HCT116 (cell line): Measurements from ENCODE around the gene FBXL13. TPM values are rescaled to one million over a fixed set of nuclear protein-coding genes. Genes with fewer than 3 reads are reported as not detected.

ENCODE experiments used
- ATAC-seq: fragments of 200-7000 bp; cut with Tn5 transposase; 2 replicates; pipeline ENCODE4 v1.9.1; 2020; ENCODE audit warnings: mild to moderate bottlenecking, moderate library complexity
- BruUV-seq: library from RNA; stranded (reverse); fragments of 400-500 nt; replicated peaks from 2 replicates; lab custom pipeline; 2021; lab: Mats Ljungman, UMichigan
- CTCF ChIA-PET: fragments of 300-600 bp; sonication (Branson Sonifier 250); formaldehyde crosslinking; loops from one replicate; lab custom pipeline; 2021; ENCODE audit warnings: antibody characterized with exemption; lab: Charles Lee
- POLR2A ChIA-PET: fragments of 300-600, 350-600 bp; sonication (Branson Sonifier 250); formaldehyde crosslinking; loops from one replicate; lab custom pipeline; 2021; ENCODE audit warnings: antibody characterized with exemption; lab: Charles Lee
- RAD21 ChIA-PET, 2 experiments: fragments of 300-600 bp; sonication (Branson Sonifier 250); formaldehyde crosslinking; loops; one replicate each; lab custom pipeline; 2023; ENCODE audit warnings: low total read pairs in 2 of 2; ENCODE audit not compliant: uncharacterized antibody in 2 of 2, unreplicated experiment in 2 of 2, low non-redundant PET in 1 of 2; lab: Charles Lee
- DNase-seq: peaks from one replicate; pipeline ENCODE4 v3.0.0-alpha.2; 2010; ENCODE audit warnings: low read depth, low spot score
- H2AFZ ChIP-seq: fragments of 200-600 bp; shearing (Covaris generic), sonication (generic); 2 replicates; pipeline ENCODE4 v1.6.1; 2017; ENCODE audit warnings: low read depth, mixed run types, mixed read lengths, antibody characterized with exemption, low read length; ENCODE audit not compliant: poor library complexity, severe bottlenecking
- H3K27ac ChIP-seq: 2 replicates; pipeline ENCODE4 v1.5.1; 2012; ENCODE audit warnings: low read depth, low read length
- H3K27me3 ChIP-seq: fragments of 200-600 bp; sonication (generic); 2 replicates; pipeline ENCODE4 v1.6.1; 2016; ENCODE audit warnings: mixed run types, low read length, mixed read lengths; ENCODE audit not compliant: insufficient read depth
- H3K36me3 ChIP-seq, 2 experiments: fragments of 200-500 bp in 1 of 2; fragments of 200-600 bp in 1 of 2; sonication (Bioruptor generic) in 1 of 2; sonication (generic) in 1 of 2; 2 replicates each; pipeline versions ENCODE4 v1.5.1 to v1.6.1; 2014 to 2016; ENCODE audit warnings: low read length in 2 of 2, inconsistent platforms in 1 of 2, mixed read lengths in 1 of 2, mixed run types in 1 of 2; ENCODE audit not compliant: insufficient read depth in 2 of 2, control insufficient read depth in 1 of 2
- H3K4me1 ChIP-seq, 2 experiments: fragments of 200-600 bp in 1 of 2; sonication (generic) in 1 of 2; 2 replicates each; pipeline versions ENCODE4 v1.5.1 to v1.6.1; 2012 to 2017; ENCODE audit warnings: low read length in 2 of 2, inconsistent platforms in 1 of 2, mild to moderate bottlenecking in 1 of 2, mixed read lengths in 1 of 2, mixed run types in 1 of 2, moderate library complexity in 1 of 2; ENCODE audit not compliant: insufficient read depth in 2 of 2, control insufficient read depth in 1 of 2
- H3K4me2 ChIP-seq: fragments of 200-600 bp; sonication (generic); 2 replicates; pipeline ENCODE4 v1.6.1; 2017; ENCODE audit warnings: mixed run types, low read length, mixed read lengths
- H3K4me3 ChIP-seq, 2 experiments: fragments of 200-600 bp in 1 of 2; sonication (generic) in 1 of 2; replicated peaks in 1 of 2; 2 replicates each; pipeline ENCODE4 v1.5.1; 2011 to 2016; ENCODE audit warnings: low read length in 2 of 2, control low read depth in 1 of 2, low read depth in 1 of 2, mild to moderate bottlenecking in 1 of 2, mixed read lengths in 1 of 2, mixed run types in 1 of 2
- H3K79me2 ChIP-seq: fragments of 200-600 bp; sonication (generic); 2 replicates; pipeline ENCODE4 v1.6.1; 2017; ENCODE audit warnings: mild to moderate bottlenecking, mixed run types, low read length, moderate library complexity, mixed read lengths; ENCODE audit not compliant: insufficient read depth
- H3K9ac ChIP-seq: fragments of 200-600 bp; sonication (generic); 2 replicates; pipeline ENCODE4 v1.6.1; 2016; ENCODE audit warnings: low read length, mixed read lengths
- H3K9me2 ChIP-seq: fragments of 200-600 bp; sonication (generic), shearing (Covaris generic); 2 replicates; pipeline ENCODE4 v1.6.1; 2017; ENCODE audit warnings: mixed run types, mild to moderate bottlenecking, moderate library complexity; ENCODE audit not compliant: insufficient read depth
- H3K9me3 ChIP-seq, 2 experiments: fragments of 200-500 bp in 1 of 2; fragments of 200-600 bp in 1 of 2; sonication (Bioruptor generic) in 1 of 2; sonication (generic) in 1 of 2; 2 replicates each; pipeline ENCODE4 v1.6.1; 2014 to 2017; ENCODE audit warnings: low read length in 2 of 2, mixed read lengths in 2 of 2, inconsistent platforms in 1 of 2, low read depth in 1 of 2, mild to moderate bottlenecking in 1 of 2, mixed run types in 1 of 2, moderate library complexity in 1 of 2; ENCODE audit not compliant: control insufficient read depth in 1 of 2, insufficient read depth in 1 of 2
- H4K20me1 ChIP-seq: fragments of 200-600 bp; sonication (generic), shearing (Covaris generic); 2 replicates; pipeline ENCODE4 v1.6.1; 2017; ENCODE audit warnings: mixed run types, mild to moderate bottlenecking, moderate library complexity; ENCODE audit not compliant: insufficient read depth
- CEBPB ChIP-seq: IDR thresholded peaks from 2 replicates; pipeline ENCODE4 v1.6.1; 2012; ENCODE audit warnings: low read depth
- ELF1 ChIP-seq: IDR thresholded peaks from 2 replicates; pipeline ENCODE4 v1.6.1; 2012; ENCODE audit warnings: low read depth, borderline replicate concordance
- EZH2 ChIP-seq: fragments of 200-600 bp; sonication (generic); IDR thresholded peaks from 2 replicates; pipeline ENCODE4 v1.6.1; 2017; ENCODE audit warnings: antibody characterized with exemption, mixed run types
- EZH2phosphoT487 ChIP-seq: fragments of 200-600 bp; IDR thresholded peaks from 2 replicates; pipeline ENCODE4 v1.6.1; 2018; ENCODE audit warnings: antibody characterized with exemption, borderline replicate concordance
- JUND ChIP-seq: IDR thresholded peaks from 2 replicates; pipeline ENCODE4 v1.6.1; 2012
- POLR2AphosphoS5 ChIP-seq: IDR thresholded peaks from 2 replicates; pipeline ENCODE4 v1.6.1; 2011; ENCODE audit warnings: mild to moderate bottlenecking, low read depth, low read length, moderate library complexity
- REST ChIP-seq: IDR thresholded peaks from 2 replicates; pipeline ENCODE4 v1.6.1; 2012; ENCODE audit warnings: low read depth
- SP1 ChIP-seq: IDR thresholded peaks from 2 replicates; pipeline ENCODE4 v1.6.1; 2012; ENCODE audit warnings: low read depth
- SRF ChIP-seq: IDR thresholded peaks from 2 replicates; pipeline ENCODE4 v1.6.1; 2012; ENCODE audit warnings: low read depth
- ZNF274 ChIP-seq: fragments of 200-500 bp; sonication (Bioruptor generic); IDR thresholded peaks from 2 replicates; pipeline ENCODE4 v1.6.1; 2014; ENCODE audit warnings: mild to moderate bottlenecking, low read depth, low read length, inconsistent platforms
- intact Hi-C: fragments of 100-400 bp; cut with micrococcal nuclease; formaldehyde crosslinking; loops from 2 replicates; pipeline ENCODE4 v1.10.0; 2022
- total RNA-seq: library from RNA; stranded (reverse); gene quantifications from one replicate; pipeline ENCODE4 v1.2.1, GENCODE V29; 2021; ENCODE audit not compliant: unreplicated experiment

FBXL13 gene
- total RNA-seq, 1 experiment from 2014 or later: 1.0 TPM

GRCh38 chr7:103059471-103059870 lies 15.1 kb downstream of the FBXL13 start:
- Histone ChIP-seq H3K27me3 (no peaks in the 10 kb centered on the region), H3K4me2 (no peak overlapping the region), H4K20me1 (no peaks in the 10 kb centered on the region), H3K9me2 (no peaks in the 10 kb centered on the region), H3K9ac (no peak overlapping the region), H3K9me3 (no peaks in the 10 kb centered on the region), H2AFZ (no peak overlapping the region), H3K36me3 (no peaks in the 10 kb centered on the region), H3K27ac (no peak overlapping the region), H3K4me1 (peaks cover 5 to 11% of the 10 kb centered on the region in 2 experiments; a peak in 3 of 4 replicates), H3K4me3 (no peak overlapping the region), H3K79me2 (no peaks in the 10 kb centered on the region)
- ATAC-seq: no peak
- CTCF ChIA-PET: no interaction called here
- TF ChIP-seq POLR2AphosphoS5: no peak
- TF ChIP-seq SRF: no peak
- TF ChIP-seq ELF1: no peak
- no peak for TF ChIP-seq EZH2
- TF ChIP-seq ZNF274: no peak
- TF ChIP-seq EZH2phosphoT487: no peak
- TF ChIP-seq JUND: no peak
- TF ChIP-seq CEBPB: no peak
- TF ChIP-seq REST: no peak
- TF ChIP-seq SP1: no peak
- intact Hi-C loops: loop anchor here (10.0 kb wide), 1 partner anchor 105 kb away; no protein-coding TSS in a partner anchor
- POLR2A ChIA-PET: no interaction called here
- BruUV-seq: no TSS peak
- no peak for DNase-seq
- RAD21 ChIA-PET: no interaction called here
